H1 (cell line): ENCODE measurements around the gene MBNL2. TPM values are rescaled to one million over a fixed set of nuclear protein-coding genes. Genes with fewer than 3 reads are reported as not detected.
A peak's percentile ranks its signal among the peaks of the same experiment; 100 is the strongest.

Source experiments
- CTCF ChIA-PET: fragments of 300-600 bp; sonication (Branson Sonifier 250); formaldehyde crosslinking; loops from one replicate; lab custom pipeline; 2021; ENCODE audit not compliant: partially characterized antibody; lab: Charles Lee
- POLR2A ChIA-PET: fragments of 300-600 bp; sonication (Branson Sonifier 250); formaldehyde crosslinking; loops from one replicate; lab custom pipeline; 2021; ENCODE audit warnings: inconsistent platforms; ENCODE audit not compliant: partially characterized antibody; lab: Charles Lee
- DNase-seq, 2 experiments: peaks; one replicate each; pipeline versions ENCODE4 v3.0.0 to v3.0.0-alpha.2; 2010 to 2022; ENCODE audit warnings: low spot score in 2 of 2, low read depth in 1 of 2, mixed read lengths in 1 of 2
- FAIRE-seq: peaks from 2 replicates; lab custom pipeline; 2011; peaks lifted over from hg19 to GRCh38; lab: Jason Lieb, UNC
- H2AFZ ChIP-seq: 2 replicates; pipeline ENCODE4 v1.8.1; 2012; ENCODE audit warnings: low read length, inconsistent platforms
- H2AK5ac ChIP-seq: 2 replicates; pipeline ENCODE4 v1.6.1; 2013; ENCODE audit warnings: low read depth, low read length
- H2BK120ac ChIP-seq: replicated peaks from 2 replicates; pipeline ENCODE3; 2013; ENCODE audit warnings: low read depth, low read length, inconsistent platforms
- H2BK12ac ChIP-seq: 2 replicates; pipeline ENCODE4 v1.6.1; 2013; ENCODE audit warnings: low read depth, low read length
- H2BK15ac ChIP-seq: 2 replicates; pipeline ENCODE4 v1.6.1; 2013; ENCODE audit warnings: low read length
- H2BK20ac ChIP-seq: 2 replicates; pipeline ENCODE4 v1.6.1; 2013; ENCODE audit warnings: low read length
- H2BK5ac ChIP-seq: 2 replicates; pipeline ENCODE4 v1.6.1; 2013; ENCODE audit warnings: low read depth, low read length
- H3K14ac ChIP-seq: 2 replicates; pipeline ENCODE4 v1.6.1; 2013; ENCODE audit warnings: inconsistent platforms; ENCODE audit not compliant: insufficient read length
- H3K18ac ChIP-seq: 2 replicates; pipeline ENCODE4 v1.6.1; 2013; ENCODE audit warnings: low read length; ENCODE audit errors: extremely low read depth
- H3K23ac ChIP-seq: 2 replicates; pipeline ENCODE4 v1.6.1; 2013; ENCODE audit warnings: inconsistent platforms; ENCODE audit not compliant: insufficient read length
- H3K23me2 ChIP-seq: 2 replicates; pipeline ENCODE4 v1.6.1; 2013; ENCODE audit warnings: low read depth, low read length
- H3K27ac ChIP-seq: 2 replicates; pipeline ENCODE4 v1.6.1; 2011; ENCODE audit warnings: low read depth, low read length, inconsistent platforms
- H3K27me3 ChIP-seq, 4 experiments: replicated peaks in 1 of 4; 1 replicate in 1 of 4; 2 replicates in 3 of 4; pipeline versions ENCODE4 v1.6.1 to v1.8.1; 2011 to 2013; ENCODE audit warnings: low read length in 3 of 4, mild to moderate bottlenecking in 3 of 4, inconsistent platforms in 2 of 4, mixed read lengths in 2 of 4, moderate library complexity in 1 of 4; ENCODE audit not compliant: control insufficient read depth in 3 of 4, insufficient read depth in 3 of 4; ENCODE audit errors: extremely low read depth in 1 of 4
- H3K36me3 ChIP-seq, 4 experiments: 2 replicates each; pipeline versions ENCODE4 v1.6.1 to v1.8.1; 2011 to 2013; ENCODE audit warnings: mild to moderate bottlenecking in 4 of 4, low read length in 3 of 4, moderate library complexity in 2 of 4, control low read depth in 1 of 4, inconsistent platforms in 1 of 4; ENCODE audit not compliant: insufficient read depth in 4 of 4, control insufficient read depth in 2 of 4
- H3K4ac ChIP-seq: replicated peaks from 2 replicates; pipeline ENCODE3; 2013; ENCODE audit warnings: low read length, low read depth, mixed read lengths, inconsistent platforms; ENCODE audit not compliant: insufficient read length
- H3K4me1 ChIP-seq, 4 experiments: replicated peaks in 1 of 4; 1 replicate in 1 of 4; 2 replicates in 3 of 4; pipeline versions ENCODE4 v1.6.1 to v1.8.1; 2011 to 2013; ENCODE audit warnings: low read length in 3 of 4, inconsistent platforms in 2 of 4, mixed read lengths in 1 of 4; ENCODE audit not compliant: insufficient read depth in 4 of 4, control insufficient read depth in 3 of 4
- H3K4me2 ChIP-seq, 2 experiments: 2 replicates each; pipeline versions ENCODE4 v1.6.1 to v1.8.1; 2011 to 2013; ENCODE audit warnings: low read depth in 2 of 2, low read length in 2 of 2, control low read depth in 1 of 2, inconsistent platforms in 1 of 2, mild to moderate bottlenecking in 1 of 2; ENCODE audit not compliant: insufficient read depth in 1 of 2
- H3K4me3 ChIP-seq, 4 experiments: fragments of 200-600, 300-600 bp in 1 of 4; sonication (generic), shearing (Covaris generic), sonication (Bioruptor Twin) in 1 of 4; 2 replicates each; pipeline versions ENCODE4 v1.5.1 to v1.8.1; 2011 to 2016; ENCODE audit warnings: low read length in 4 of 4, low read depth in 3 of 4, control low read depth in 2 of 4, inconsistent platforms in 2 of 4, mild to moderate bottlenecking in 2 of 4, mixed read lengths in 1 of 4, moderate library complexity in 1 of 4; ENCODE audit not compliant: insufficient read depth in 2 of 4; ENCODE audit errors: extremely low read depth in 1 of 4
- H3K56ac ChIP-seq: replicated peaks from 2 replicates; pipeline ENCODE3; 2013; ENCODE audit warnings: low read depth, mild to moderate bottlenecking, mixed read lengths, low read length, inconsistent platforms; ENCODE audit not compliant: insufficient read length
- H3K79me1 ChIP-seq: 2 replicates; pipeline ENCODE4 v1.6.1; 2013; ENCODE audit warnings: low read depth, low read length, control low read depth
- H3K79me2 ChIP-seq, 2 experiments: 2 replicates each; pipeline versions ENCODE4 v1.6.1 to v1.8.1; 2012 to 2013; ENCODE audit warnings: low read length in 2 of 2, mild to moderate bottlenecking in 2 of 2, inconsistent platforms in 1 of 2; ENCODE audit not compliant: insufficient read depth in 2 of 2, control insufficient read depth in 1 of 2
- H3K9ac ChIP-seq, 4 experiments: replicated peaks in 1 of 4; 1 replicate in 1 of 4; 2 replicates in 3 of 4; pipeline versions ENCODE4 v1.6.1 to v1.8.1; 2011 to 2013; ENCODE audit warnings: low read depth in 3 of 4, low read length in 3 of 4, control low read depth in 2 of 4, mild to moderate bottlenecking in 2 of 4, moderate library complexity in 2 of 4, inconsistent platforms in 1 of 4; ENCODE audit errors: extremely low read depth in 1 of 4
- H3K9me3 ChIP-seq, 2 experiments: 2 replicates each; pipeline versions ENCODE4 v1.6.1 to v1.8.1; 2012 to 2013; ENCODE audit warnings: mild to moderate bottlenecking in 2 of 2, moderate library complexity in 2 of 2, control low read depth in 1 of 2, inconsistent platforms in 1 of 2, low read depth in 1 of 2, low read length in 1 of 2, mixed read lengths in 1 of 2; ENCODE audit not compliant: insufficient read depth in 2 of 2
- H4K20me1 ChIP-seq, 2 experiments: replicated peaks in 1 of 2; 2 replicates each; pipeline versions ENCODE3 to v1.8.1; 2011 to 2013; ENCODE audit warnings: inconsistent platforms in 2 of 2, low read length in 2 of 2, mild to moderate bottlenecking in 1 of 2; ENCODE audit not compliant: insufficient read depth in 2 of 2, control insufficient read depth in 1 of 2
- H4K5ac ChIP-seq: 2 replicates; pipeline ENCODE4 v1.6.1; 2013; ENCODE audit warnings: low read length, low read depth, mixed read lengths, inconsistent platforms; ENCODE audit not compliant: insufficient read length
- H4K8ac ChIP-seq: 2 replicates; pipeline ENCODE4 v1.8.0; 2013; ENCODE audit warnings: mild to moderate bottlenecking, moderate library complexity, low read length, inconsistent platforms; ENCODE audit not compliant: insufficient read depth; ENCODE audit errors: extremely low read depth
- H4K91ac ChIP-seq: replicated peaks from 2 replicates; pipeline ENCODE3; 2013; ENCODE audit warnings: low read length, mixed read lengths, inconsistent platforms; ENCODE audit not compliant: insufficient read length
- ASH2L ChIP-seq: fragments of 200-600, 300-600 bp; sonication (generic); IDR thresholded peaks from one replicate; pipeline ENCODE4 v1.7.1; 2017; ENCODE audit warnings: low read length
- GTF2F1 ChIP-seq: IDR thresholded peaks from 2 replicates; pipeline ENCODE4 v1.6.1; 2012; ENCODE audit warnings: low read depth, low read length, improper control_type of control experiment, borderline replicate concordance
- KDM4A ChIP-seq: IDR thresholded peaks from one replicate; pipeline ENCODE4 v1.7.1; 2012; ENCODE audit warnings: low read depth, mild to moderate bottlenecking, moderate library complexity, low read length, inconsistent platforms; ENCODE audit not compliant: severe bottlenecking
- KDM5A ChIP-seq: fragments of 200-600 bp; IDR thresholded peaks from 2 replicates; pipeline ENCODE4 v1.7.1; 2012; ENCODE audit warnings: mild to moderate bottlenecking, low read length, inconsistent platforms, mixed read lengths
- MAX ChIP-seq: IDR thresholded peaks from 2 replicates; pipeline ENCODE4 v1.6.1; 2012; ENCODE audit warnings: inconsistent platforms
- NRF1 ChIP-seq: IDR thresholded peaks from 2 replicates; pipeline ENCODE4 v1.6.1; 2011; ENCODE audit warnings: mild to moderate bottlenecking, low read depth, low read length, improper control_type of control experiment
- PHF8 ChIP-seq: fragments of 200-600 bp; sonication (generic); conservative IDR thresholded peaks from 2 replicates; pipeline ENCODE4 v1.7.1; 2012; ENCODE audit warnings: low read depth, mild to moderate bottlenecking, inconsistent platforms, low read length, moderate library complexity
- SAP30 ChIP-seq: fragments of 300-600 bp; sonication (generic); IDR thresholded peaks from 2 replicates; pipeline ENCODE4 v1.7.1; 2012; ENCODE audit warnings: low read length, moderate library complexity, mild to moderate bottlenecking, inconsistent platforms; ENCODE audit not compliant: insufficient read depth, insufficient replicate concordance
- SUZ12 ChIP-seq: fragments of 200-600 bp; sonication (generic); IDR thresholded peaks from 2 replicates; pipeline ENCODE4 v1.6.1; 2012; ENCODE audit warnings: mild to moderate bottlenecking, inconsistent platforms, low read length, moderate library complexity, mixed read lengths
- TAF1 ChIP-seq: IDR thresholded peaks from 2 replicates; pipeline ENCODE4 v1.6.1; 2011; ENCODE audit warnings: mild to moderate bottlenecking, low read depth, low read length
- TEAD4 ChIP-seq: IDR thresholded peaks from 2 replicates; pipeline ENCODE4 v1.6.1; 2012; ENCODE audit warnings: low read depth, low read length, inconsistent platforms, mixed read lengths
- WGBS, 2 experiments: shearing (Covaris generic) in 1 of 2; methylation state at CpG; one replicate each; pipeline versions ENCODE4 v1.1.6 to v1.1.7; 2013 to 2015; ENCODE audit warnings: low lambda C conversion rate in 2 of 2, mixed read lengths in 2 of 2, inconsistent platforms in 1 of 2, low coverage in 1 of 2, missing lambda C conversion rate in 1 of 2; ENCODE audit not compliant: insufficient replicate concordance in 2 of 2, insufficient coverage in 1 of 2, insufficient read length in 1 of 2; ENCODE audit errors: extremely low coverage in 1 of 2, missing lambda C conversion rate in 1 of 2; 5-methylcytosine and 5-hydroxymethylcytosine counted together
- polyA plus RNA-seq, 7 experiments: library from polyadenylated mRNA; depleted of rRNA in 3 of 7; stranded (reverse) in 5 of 7; unstranded in 2 of 7; fragments of >200 nt in 5 of 7; fragments of 200-250 nt in 2 of 7; gene quantifications; 1 replicate in 5 of 7; 2 replicates in 1 of 7; 4 replicates in 1 of 7; pipeline versions ENCODE4 v1.2.1 to v1.2.3, GENCODE V29; 2011 to 2013; ENCODE audit warnings: missing spikeins in 2 of 7, mixed read lengths in 2 of 7
- total RNA-seq: library from RNA; stranded (reverse); fragmentation: NEBNext Ultra II Directional; extraction: Animal tissue kit (Norgen Biotek cat#: 25700); gene quantifications from 2 replicates; pipeline ENCODE4 v1.2.1, GENCODE V29; 2021

MBNL2 gene
- total and polyA plus RNA-seq, 2 of the 8 experiments (the other 6 are each of a cell fraction or from before 2014, with no cell fraction given): 1.0 to 2.6 TPM

GRCh38 chr13:97434397-97435201 is 212.5 kb downstream of the MBNL2 start:
- Histone ChIP-seq H3K18ac (peak overlapping the region; percentile 19), H3K27me3 (no peaks in the 10 kb centered on the region), H3K27ac (peak overlapping the region; percentile 67), H4K8ac (peak overlapping the region; percentile 92), H4K91ac (peak overlapping the region; percentile 79), H3K4me1 (peaks cover 0 to 3% (median 1%) of the 10 kb centered on the region in 4 experiments; a peak in 2 of 7 replicates), H2AK5ac (no peak overlapping the region), H2BK120ac (no peak overlapping the region), H2BK12ac (no peak overlapping the region), H3K14ac (no peak overlapping the region), H3K23me2 (peaks cover 12% of the 10 kb centered on the region), H4K5ac (peak overlapping the region; percentile 45), H3K4me3 (peak overlapping the region; percentile 73 to 85 (median 80)), H4K20me1 (peaks cover 0 to 3% of the 10 kb centered on the region in 2 experiments), H2BK15ac (no peak overlapping the region), H3K23ac (no peak overlapping the region), H3K9ac (peak overlapping the region; percentile 83 to 91 (median 88)), H3K36me3 (peaks cover 0 to 5% (median 0%) of the 10 kb centered on the region in 4 experiments; a peak in 2 of 8 replicates), H2BK20ac (no peak overlapping the region), H3K4me2 (peak overlapping the region; percentile 84 to 93), H3K79me2 (peaks cover 3 to 50% of the 10 kb centered on the region in 2 experiments; a peak in 3 of 4 replicates), H3K56ac (no peak overlapping the region), H2AFZ (peak overlapping the region; percentile 90), H2BK5ac (0 out of 2 replicates have a peak overlapping the region, but pooled peaks have one; percentile 27), H3K4ac (no peak overlapping the region), H3K9me3 (no peaks in the 10 kb centered on the region), H3K79me1 (peaks cover 3% of the 10 kb centered on the region; the same call in 1 of the 2 replicates)
- POLR2A ChIA-PET: interaction anchor here (0.7 to 2.7 kb wide), 4 partner anchors 12 to 114 kb away, joined by 3 to 11 read pairs (median 4); no protein-coding TSS in a partner anchor
- CTCF ChIA-PET: interaction anchor here (0.6 kb wide), 1 partner anchor 147 kb away, joined by 4 read pairs; no protein-coding TSS in a partner anchor
- DNase-seq (peak in 1 of 2 experiments; percentile 55), FAIRE-seq (no peak)
- 2% methylated on average over 37 of the region's 60 CpGs; no CpG with 5 or more reads in 1 of the 2 experiments for WGBS, 2 experiments
- TF ChIP-seq KDM5A (no peak), SUZ12 (no peak), NRF1 (no peak), TAF1 (no peak), ASH2L (peak; percentile 75), TEAD4 (no peak), KDM4A (peak; percentile 92), PHF8 (peak; percentile 59; the same call in 1 of the 2 replicates), SAP30 (peak; percentile 51), MAX (no peak), GTF2F1 (no peak)
